ENCODE results near the gene UCN3. TPM values are rescaled to one million over a fixed set of nuclear protein-coding genes. Genes with fewer than 3 reads are reported as not detected.

UCN3 gene
- polyA plus RNA-seq, 1 donor from 2014 or later, result not detected

DNA sequence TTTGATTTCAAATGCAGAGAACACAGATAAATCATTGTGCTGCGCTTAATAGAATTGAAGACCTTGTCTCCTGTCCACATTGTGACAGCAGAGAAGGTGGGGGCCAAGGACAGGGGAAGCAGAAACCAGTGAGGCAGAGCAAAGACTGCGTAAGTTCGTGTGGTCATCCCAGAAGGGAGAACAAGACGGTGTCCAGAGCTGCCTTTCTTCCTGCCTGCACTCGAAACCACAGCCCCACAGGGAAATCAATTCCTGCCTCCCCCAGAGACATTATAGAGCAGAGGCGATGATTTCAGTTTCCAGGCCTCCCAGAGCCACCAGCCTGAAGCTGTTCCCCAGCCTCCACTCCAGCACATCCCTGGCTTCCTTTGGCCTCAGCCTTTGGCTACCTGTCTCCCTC lies 39.7 kb upstream of the UCN3 start:
- no peak overlapping the region for H3K4me3 ChIP-seq (ENCODE audit: low read length)
- no peaks in the 10 kb centered on the region for H3K9me3 ChIP-seq (ENCODE audit: low read length)
- H3K9ac ChIP-seq (ENCODE audit: low read length), result no peak overlapping the region
- H3K9me2 ChIP-seq (ENCODE audit: insufficient read depth, low read length), result no peaks in the 10 kb centered on the region
- H4K20me1 ChIP-seq (ENCODE audit: insufficient read depth), result no peaks in the 10 kb centered on the region
- H2AFZ ChIP-seq (ENCODE audit: low read depth, low read length), result no peak overlapping the region
- no peaks in the 10 kb centered on the region for H3K36me3 ChIP-seq (ENCODE audit: insufficient read depth, low read length)
- H3K4me2 ChIP-seq (ENCODE audit: low read length), result no peak overlapping the region
- no peaks in the 10 kb centered on the region for H3K79me2 ChIP-seq (replicated peaks; ENCODE audit: insufficient read depth, low read length)
- no peak overlapping the region for H3K27ac ChIP-seq (ENCODE audit: low read length)
- no peak for TF ChIP-seq RAD21 (conservative IDR thresholded peaks at IDR 0.05)
- TF ChIP-seq EP300 (conservative IDR thresholded peaks at IDR 0.05; ENCODE audit: poor library complexity, severe bottlenecking), result no peak
- no peak for TF ChIP-seq EZH2 (IDR thresholded peaks at IDR 0.05; ENCODE audit: borderline replicate concordance, insufficient read depth, low read length, poor library complexity, severe bottlenecking)
- TF ChIP-seq POLR2AphosphoS5 (IDR thresholded peaks at IDR 0.05), result no peak
- TF ChIP-seq MXI1 (conservative IDR thresholded peaks at IDR 0.05; ENCODE audit: poor library complexity, severe bottlenecking), result no peak
- TF ChIP-seq, protein P1, sequence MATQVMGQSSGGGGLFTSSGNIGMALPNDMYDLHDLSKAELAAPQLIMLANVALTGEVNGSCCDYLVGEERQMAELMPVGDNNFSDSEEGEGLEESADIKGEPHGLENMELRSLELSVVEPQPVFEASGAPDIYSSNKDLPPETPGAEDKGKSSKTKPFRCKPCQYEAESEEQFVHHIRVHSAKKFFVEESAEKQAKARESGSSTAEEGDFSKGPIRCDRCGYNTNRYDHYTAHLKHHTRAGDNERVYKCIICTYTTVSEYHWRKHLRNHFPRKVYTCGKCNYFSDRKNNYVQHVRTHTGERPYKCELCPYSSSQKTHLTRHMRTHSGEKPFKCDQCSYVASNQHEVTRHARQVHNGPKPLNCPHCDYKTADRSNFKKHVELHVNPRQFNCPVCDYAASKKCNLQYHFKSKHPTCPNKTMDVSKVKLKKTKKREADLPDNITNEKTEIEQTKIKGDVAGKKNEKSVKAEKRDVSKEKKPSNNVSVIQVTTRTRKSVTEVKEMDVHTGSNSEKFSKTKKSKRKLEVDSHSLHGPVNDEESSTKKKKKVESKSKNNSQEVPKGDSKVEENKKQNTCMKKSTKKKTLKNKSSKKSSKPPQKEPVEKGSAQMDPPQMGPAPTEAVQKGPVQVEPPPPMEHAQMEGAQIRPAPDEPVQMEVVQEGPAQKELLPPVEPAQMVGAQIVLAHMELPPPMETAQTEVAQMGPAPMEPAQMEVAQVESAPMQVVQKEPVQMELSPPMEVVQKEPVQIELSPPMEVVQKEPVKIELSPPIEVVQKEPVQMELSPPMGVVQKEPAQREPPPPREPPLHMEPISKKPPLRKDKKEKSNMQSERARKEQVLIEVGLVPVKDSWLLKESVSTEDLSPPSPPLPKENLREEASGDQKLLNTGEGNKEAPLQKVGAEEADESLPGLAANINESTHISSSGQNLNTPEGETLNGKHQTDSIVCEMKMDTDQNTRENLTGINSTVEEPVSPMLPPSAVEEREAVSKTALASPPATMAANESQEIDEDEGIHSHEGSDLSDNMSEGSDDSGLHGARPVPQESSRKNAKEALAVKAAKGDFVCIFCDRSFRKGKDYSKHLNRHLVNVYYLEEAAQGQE (IDR thresholded peaks at IDR 0.05; ENCODE audit: borderline replicate concordance), result no peak
- TF ChIP-seq TAF1 (IDR thresholded peaks at IDR 0.05; ENCODE audit: low read depth), result no peak
- no peak for TF ChIP-seq SMC3 (conservative IDR thresholded peaks at IDR 0.05; ENCODE audit: poor library complexity)
- TF ChIP-seq, protein P2, sequence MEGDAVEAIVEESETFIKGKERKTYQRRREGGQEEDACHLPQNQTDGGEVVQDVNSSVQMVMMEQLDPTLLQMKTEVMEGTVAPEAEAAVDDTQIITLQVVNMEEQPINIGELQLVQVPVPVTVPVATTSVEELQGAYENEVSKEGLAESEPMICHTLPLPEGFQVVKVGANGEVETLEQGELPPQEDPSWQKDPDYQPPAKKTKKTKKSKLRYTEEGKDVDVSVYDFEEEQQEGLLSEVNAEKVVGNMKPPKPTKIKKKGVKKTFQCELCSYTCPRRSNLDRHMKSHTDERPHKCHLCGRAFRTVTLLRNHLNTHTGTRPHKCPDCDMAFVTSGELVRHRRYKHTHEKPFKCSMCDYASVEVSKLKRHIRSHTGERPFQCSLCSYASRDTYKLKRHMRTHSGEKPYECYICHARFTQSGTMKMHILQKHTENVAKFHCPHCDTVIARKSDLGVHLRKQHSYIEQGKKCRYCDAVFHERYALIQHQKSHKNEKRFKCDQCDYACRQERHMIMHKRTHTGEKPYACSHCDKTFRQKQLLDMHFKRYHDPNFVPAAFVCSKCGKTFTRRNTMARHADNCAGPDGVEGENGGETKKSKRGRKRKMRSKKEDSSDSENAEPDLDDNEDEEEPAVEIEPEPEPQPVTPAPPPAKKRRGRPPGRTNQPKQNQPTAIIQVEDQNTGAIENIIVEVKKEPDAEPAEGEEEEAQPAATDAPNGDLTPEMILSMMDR (IDR thresholded peaks at IDR 0.05; ENCODE audit: poor library complexity, severe bottlenecking), result no peak
- H3K27me3 ChIP-seq (ENCODE audit: insufficient read depth, low read depth, low read length), result no peaks in the 10 kb centered on the region
- H3F3A ChIP-seq (ENCODE audit: insufficient read depth, low read length, poor library complexity, severe bottlenecking), result no peaks in the 10 kb centered on the region

DNA sequence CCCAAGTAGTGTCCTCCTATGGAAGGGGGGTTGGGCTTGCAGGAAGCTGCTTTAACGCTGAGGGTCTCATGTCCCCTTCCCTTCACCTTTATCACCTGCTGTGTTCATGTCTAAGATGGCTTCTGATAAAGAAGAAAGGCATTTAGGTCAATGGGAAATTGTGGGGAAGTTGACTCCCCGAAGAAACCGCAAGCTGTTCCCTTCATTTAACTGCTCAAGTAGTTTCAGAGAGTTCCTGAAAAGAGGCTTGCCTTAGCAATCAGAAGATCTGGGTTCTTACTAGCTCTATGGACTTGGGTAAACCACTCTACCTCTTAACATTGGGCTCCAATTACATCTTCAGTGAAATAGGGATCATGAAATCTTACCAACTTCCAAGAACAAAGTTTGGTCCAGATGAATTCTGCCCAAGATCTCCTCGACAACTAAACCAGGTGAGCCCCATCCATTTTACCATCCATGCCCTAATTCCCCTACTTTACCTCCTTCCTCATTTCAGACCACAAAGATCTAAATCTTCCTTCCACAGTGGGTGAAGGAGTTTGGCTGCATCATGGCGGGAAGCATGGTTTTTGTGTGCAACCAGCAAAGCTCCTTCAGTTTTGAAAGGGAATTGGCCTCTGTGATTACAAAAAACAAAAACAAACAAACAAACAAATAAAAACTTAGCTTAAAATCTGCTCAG lies 30.4 kb upstream of the UCN3 start:
- Histone ChIP-seq H3K9me2 (ENCODE audit: insufficient read depth, low read length) (no peaks in the 10 kb centered on the region), H3K36me3 (ENCODE audit: insufficient read depth, low read length) (no peaks in the 10 kb centered on the region), H3K79me2 (replicated peaks; ENCODE audit: insufficient read depth, low read length) (no peaks in the 10 kb centered on the region), H3K4me3 (ENCODE audit: low read length) (no peak overlapping the region), H4K20me1 (ENCODE audit: insufficient read depth) (no peaks in the 10 kb centered on the region), H3K4me2 (ENCODE audit: low read length) (no peak overlapping the region), H3K9ac (ENCODE audit: low read length) (no peak overlapping the region), H3F3A (ENCODE audit: insufficient read depth, low read length, poor library complexity, severe bottlenecking) (no peaks in the 10 kb centered on the region), H2AFZ (ENCODE audit: low read depth, low read length) (no peak overlapping the region), H3K27ac (ENCODE audit: low read length) (no peak overlapping the region), H3K9me3 (ENCODE audit: low read length) (no peaks in the 10 kb centered on the region), H3K27me3 (ENCODE audit: insufficient read depth, low read depth, low read length) (no peaks in the 10 kb centered on the region)
- TF ChIP-seq, protein P2 (IDR thresholded peaks at IDR 0.05; ENCODE audit: poor library complexity, severe bottlenecking), result no peak
- TF ChIP-seq EP300 (conservative IDR thresholded peaks at IDR 0.05; ENCODE audit: poor library complexity, severe bottlenecking), result no peak
- no peak for TF ChIP-seq MXI1 (conservative IDR thresholded peaks at IDR 0.05; ENCODE audit: poor library complexity, severe bottlenecking)
- no peak for TF ChIP-seq TAF1 (IDR thresholded peaks at IDR 0.05; ENCODE audit: low read depth)
- TF ChIP-seq EZH2 (IDR thresholded peaks at IDR 0.05; ENCODE audit: borderline replicate concordance, insufficient read depth, low read length, poor library complexity, severe bottlenecking), result no peak
